WTC11 (cell line): ENCODE results near the gene OR14I1. TPM values are rescaled to one million over a fixed set of nuclear protein-coding genes. Genes with fewer than 3 reads are reported as not detected.

Source experiments
- ATAC-seq: fragments of 200-7000 bp; cut with Tn5 transposase; 2 replicates; pipeline ENCODE4 v1.10.0; 2021; ENCODE audit warnings: mild to moderate bottlenecking, moderate library complexity
- CTCF ChIA-PET: fragments of 300-600 bp; sonication (Branson Sonifier 250); formaldehyde crosslinking; loops from one replicate; lab custom pipeline; 2021; ENCODE audit warnings: antibody characterized with exemption; lab: Charles Lee
- POLR2A ChIA-PET: fragments of 350-600 bp; sonication (Branson Sonifier 250); formaldehyde crosslinking; loops from one replicate; lab custom pipeline; 2021; ENCODE audit warnings: antibody characterized with exemption; lab: Charles Lee
- DNase-seq: peaks from one replicate; pipeline ENCODE4 v3.0.0; 2021; ENCODE audit warnings: low spot score
- H3K27ac Mint-ChIP-seq: 2 replicates; pipeline ENCODE4 v1.8.0; 2021; ENCODE audit warnings: mixed read lengths
- H3K27me3 Mint-ChIP-seq: 2 replicates; pipeline ENCODE4 v1.8.0; 2021; ENCODE audit warnings: low read depth, mild to moderate bottlenecking, moderate library complexity, mixed read lengths
- H3K36me3 Mint-ChIP-seq: 2 replicates; pipeline ENCODE4 v1.8.0; 2021; ENCODE audit warnings: mixed read lengths
- H3K4me1 Mint-ChIP-seq: 2 replicates; pipeline ENCODE4 v1.8.0; 2022; ENCODE audit warnings: mixed read lengths
- H3K4me3 Mint-ChIP-seq: 2 replicates; pipeline ENCODE4 v1.8.0; 2021; ENCODE audit warnings: mild to moderate bottlenecking, moderate library complexity, mixed read lengths
- H3K9me3 Mint-ChIP-seq: 2 replicates; pipeline ENCODE4 v1.8.0; 2021; ENCODE audit warnings: mixed read lengths
- AFF4 ChIP-seq: sonication (generic); formaldehyde crosslinking; IDR thresholded peaks from 2 replicates; pipeline ENCODE4 v1.8.1; 2023; ENCODE audit warnings: mild to moderate bottlenecking, missing genetic modification reagents, borderline replicate concordance
- ATF2 ChIP-seq: sonication (generic); formaldehyde crosslinking; IDR thresholded peaks from 2 replicates; pipeline ENCODE4 v1.8.1; 2022; ENCODE audit warnings: low read depth, missing genetic modification reagents, borderline replicate concordance
- ATF3 ChIP-seq: sonication (generic); formaldehyde crosslinking; conservative IDR thresholded peaks from 2 replicates; pipeline ENCODE4 v1.8.1; 2022; ENCODE audit warnings: mild to moderate bottlenecking, missing genetic modification reagents
- CDX4 ChIP-seq: fragments of 250-450 bp; sonication (Bioruptor Pico); IDR thresholded peaks from 2 replicates; pipeline ENCODE4 v1.9.0; 2021; ENCODE audit warnings: moderate library complexity, mild to moderate bottlenecking, inconsistent platforms, borderline replicate concordance
- ESRRA ChIP-seq: sonication (generic); formaldehyde crosslinking; IDR thresholded peaks from 2 replicates; pipeline ENCODE4 v1.8.1; 2022; ENCODE audit warnings: mild to moderate bottlenecking, missing genetic modification reagents, borderline replicate concordance
- GRHL2 ChIP-seq: fragments of 250-450 bp; sonication (Bioruptor Pico); IDR thresholded peaks from 2 replicates; pipeline ENCODE4 v1.8.0; 2022; ENCODE audit warnings: mild to moderate bottlenecking, moderate library complexity; ENCODE audit not compliant: insufficient replicate concordance, severe bottlenecking
- HMGXB4 ChIP-seq: sonication (generic); formaldehyde crosslinking; IDR thresholded peaks from 2 replicates; pipeline ENCODE4 v1.8.1; 2023; ENCODE audit warnings: mild to moderate bottlenecking, moderate library complexity, missing genetic modification reagents
- KAT7 ChIP-seq: sonication (generic); formaldehyde crosslinking; IDR thresholded peaks from 2 replicates; pipeline ENCODE4 v1.8.1; 2023; ENCODE audit warnings: missing genetic modification reagents, mild to moderate bottlenecking, borderline replicate concordance
- MAX ChIP-seq: sonication (generic); formaldehyde crosslinking; IDR thresholded peaks from 2 replicates; pipeline ENCODE4 v1.8.0; 2022; ENCODE audit warnings: mild to moderate bottlenecking, missing genetic modification reagents
- NFE2L1 ChIP-seq: sonication (generic); formaldehyde crosslinking; IDR thresholded peaks from 2 replicates; pipeline ENCODE4 v1.8.1; 2023; ENCODE audit warnings: missing genetic modification reagents
- OVOL2 ChIP-seq: fragments of 250-450 bp; sonication (Bioruptor Pico); IDR thresholded peaks from 2 replicates; pipeline ENCODE4 v1.9.0; 2021; ENCODE audit warnings: mild to moderate bottlenecking, borderline replicate concordance
- SMAD3 ChIP-seq: sonication (generic); formaldehyde crosslinking; IDR thresholded peaks from 2 replicates; pipeline ENCODE4 v1.8.0; 2022; ENCODE audit warnings: missing genetic modification reagents, mild to moderate bottlenecking, borderline replicate concordance
- SOX15 ChIP-seq: fragments of 250-450 bp; sonication (Bioruptor Pico); IDR thresholded peaks from 2 replicates; pipeline ENCODE4 v1.9.0; 2021; ENCODE audit warnings: mild to moderate bottlenecking
- ZBTB43 ChIP-seq: sonication (generic); formaldehyde crosslinking; IDR thresholded peaks from 2 replicates; pipeline ENCODE4 v1.8.1; 2023; ENCODE audit warnings: mild to moderate bottlenecking, missing genetic modification reagents
- ZNF121 ChIP-seq: sonication (generic); formaldehyde crosslinking; IDR thresholded peaks from 2 replicates; pipeline ENCODE4 v1.8.0; 2023; ENCODE audit warnings: missing genetic modification reagents
- ZNF138 ChIP-seq: sonication (generic); formaldehyde crosslinking; conservative IDR thresholded peaks from 2 replicates; pipeline ENCODE4 v1.8.1; 2022; ENCODE audit warnings: mild to moderate bottlenecking, moderate library complexity, missing genetic modification reagents
- ZNF416 ChIP-seq: fragments of 250-450 bp; sonication (Bioruptor Pico); IDR thresholded peaks from 2 replicates; pipeline ENCODE4 v1.9.0; 2021; ENCODE audit warnings: mild to moderate bottlenecking, inconsistent platforms
- ZNF512 ChIP-seq: sonication (generic); formaldehyde crosslinking; IDR thresholded peaks from 2 replicates; pipeline ENCODE4 v1.8.1; 2022; ENCODE audit warnings: missing genetic modification reagents, borderline replicate concordance
- ZNF671 ChIP-seq: fragments of 250-450 bp; sonication (Bioruptor Pico); IDR thresholded peaks from 2 replicates; pipeline ENCODE4 v1.8.0; 2021; ENCODE audit warnings: mild to moderate bottlenecking
- ZSCAN18 ChIP-seq: fragments of 250-450 bp; sonication (Bioruptor Pico); IDR thresholded peaks from 2 replicates; pipeline ENCODE4 v2.1.2; 2022; ENCODE audit warnings: mild to moderate bottlenecking, moderate library complexity
- total RNA-seq: library from RNA; stranded (reverse); gene quantifications from 3 replicates; pipeline ENCODE4 v1.2.3, GENCODE V29; 2021

The OR14I1 gene
- total RNA-seq, 1 experiment from 2014 or later = not detected

- DNase-seq (no peak), ATAC-seq (no peak)
- no peak overlapping the region for H3K4me3 Mint-ChIP-seq
- no peak overlapping the region for H3K27ac Mint-ChIP-seq
- peaks cover 64% of the 10 kb centered on the region for H3K36me3 Mint-ChIP-seq
- TF ChIP-seq SMAD3 (no peak), HMGXB4 (CRISPR knock-in tag) (no peak), ZNF671 (no peak), ATF3 (CRISPR knock-in tag) (no peak), ZNF512 (no peak), CDX4 (CRISPR knock-in tag) (no peak), MAX (CRISPR knock-in tag) (no peak), ESRRA (no peak), ZNF138 (CRISPR knock-in tag) (no peak), ZSCAN18 (CRISPR knock-in tag) (no peak)
- H3K4me1 Mint-ChIP-seq = no peaks in the 10 kb centered on the region
- peaks cover 74% of the 10 kb centered on the region for H3K9me3 Mint-ChIP-seq
- ChIA-PET CTCF (no interaction called here), POLR2A (no interaction called here)
- H3K27me3 Mint-ChIP-seq = peaks cover 8% of the 10 kb centered on the region
Observed at GRCh38 chr1:248696774-248697173, 5.8 kb downstream of the OR14I1 start.

- Mint-ChIP-seq H3K4me3 (no peak overlapping the region), H3K27me3 (peaks cover 10% of the 10 kb centered on the region), H3K27ac (no peak overlapping the region), H3K4me1 (no peaks in the 10 kb centered on the region), H3K36me3 (peaks cover 65% of the 10 kb centered on the region), H3K9me3 (peaks cover 76% of the 10 kb centered on the region)
- POLR2A ChIA-PET = no interaction called here
- ATAC-seq (no peak), DNase-seq (no peak)
- CTCF ChIA-PET = no interaction called here
- TF ChIP-seq ZNF121 (CRISPR knock-in tag) = no peak
- TF ChIP-seq NFE2L1 (CRISPR knock-in tag) = no peak
- no peak for TF ChIP-seq ZNF416 (CRISPR knock-in tag)
- TF ChIP-seq OVOL2 = no peak
- TF ChIP-seq ZNF138 (CRISPR knock-in tag) = no peak
- TF ChIP-seq ATF2 (CRISPR knock-in tag) = no peak
- no peak for TF ChIP-seq CDX4 (CRISPR knock-in tag)
- no peak for TF ChIP-seq GRHL2 (CRISPR knock-in tag)
- no peak for TF ChIP-seq KAT7 (CRISPR knock-in tag)
- no peak for TF ChIP-seq AFF4 (CRISPR knock-in tag)
- no peak for TF ChIP-seq ZBTB43
- TF ChIP-seq SOX15 = no peak
Observed at GRCh38 chr1:248696261-248696660, 6.3 kb downstream of the OR14I1 start.
